Activated CD8-positive, alpha-beta memory T cell treated with anti-CD3 and anti-CD28 coated beads, Interleukin-2, amount 50 U/mL, for 4 hours (primary cell): Measurements from ENCODE around the gene TPSG1.
"Not testable (repeated sequence)": the region's sequence is repeated elsewhere in the genome, so short reads cannot be mapped to it uniquely, and the experiment has no call there.

Experiments
- DNase-seq: peaks from one replicate; pipeline ENCODE4 v3.0.0-alpha.2; 2020

Gene TPSG1

GRCh38 chr16:1256296-1256873, 31.3 kb upstream of the TPSG1 start:
- DNase-seq = not testable (repeated sequence)

DNA sequence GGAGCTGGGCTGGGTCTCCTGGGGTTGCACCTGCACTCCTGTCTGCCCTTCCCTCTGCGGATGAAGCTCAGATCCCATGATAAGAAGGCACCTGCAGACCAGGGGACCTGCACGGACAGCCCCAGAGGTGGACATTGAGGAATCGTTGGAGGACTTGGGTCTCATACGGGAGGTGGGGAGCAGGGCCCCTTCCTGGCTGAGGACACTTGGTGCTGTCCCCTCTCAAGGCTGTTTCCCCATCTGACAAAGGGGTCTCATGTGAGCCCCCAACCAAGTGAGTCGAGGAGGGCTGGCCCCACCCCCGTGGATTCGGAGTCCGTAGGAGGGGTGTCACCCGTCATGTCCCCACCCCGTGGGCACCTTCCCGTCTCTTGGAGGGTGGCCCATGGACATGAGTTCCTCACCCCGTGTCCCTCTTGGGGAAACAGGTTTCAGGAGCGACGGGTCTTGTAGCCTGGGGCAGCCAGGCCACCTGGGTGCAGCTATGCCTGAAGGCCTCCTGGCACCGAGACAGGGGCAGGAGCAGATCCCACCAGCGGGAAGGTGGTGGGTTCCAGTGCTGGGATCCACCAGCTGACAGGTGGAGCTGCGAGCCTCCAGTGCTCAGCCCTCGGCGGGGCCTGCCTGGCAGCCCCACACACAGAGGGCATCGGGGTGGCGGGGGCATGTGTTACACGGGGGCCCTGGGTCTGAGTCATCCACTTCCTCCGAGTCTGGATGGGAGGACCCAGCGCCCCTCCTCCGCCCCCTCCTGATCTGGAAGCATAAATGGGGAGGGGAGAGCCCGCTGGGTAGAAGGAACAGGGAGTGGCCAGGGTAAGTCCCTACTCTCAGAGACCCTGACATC, 30.4 kb upstream of the TPSG1 start, which contains the start of gene TPSD1:
TPSD1 (plus strand) TSS at position 794 of the 847 bp plus-strand sequence. CDS start 212 bp downstream, outside the sequence.
- not testable (repeated sequence) for DNase-seq

GRCh38 chr16:1254821-1255220, 29.8 kb upstream of the TPSG1 start:
- not testable (repeated sequence) for DNase-seq

GRCh38 chr16:1253701-1254364, 28.8 kb upstream of the TPSG1 start:
- DNase-seq = not testable (repeated sequence)

GRCh38 chr16:1249031-1249755, 24.1 kb upstream of the TPSG1 start:
- DNase-seq = not testable (repeated sequence)

DNA sequence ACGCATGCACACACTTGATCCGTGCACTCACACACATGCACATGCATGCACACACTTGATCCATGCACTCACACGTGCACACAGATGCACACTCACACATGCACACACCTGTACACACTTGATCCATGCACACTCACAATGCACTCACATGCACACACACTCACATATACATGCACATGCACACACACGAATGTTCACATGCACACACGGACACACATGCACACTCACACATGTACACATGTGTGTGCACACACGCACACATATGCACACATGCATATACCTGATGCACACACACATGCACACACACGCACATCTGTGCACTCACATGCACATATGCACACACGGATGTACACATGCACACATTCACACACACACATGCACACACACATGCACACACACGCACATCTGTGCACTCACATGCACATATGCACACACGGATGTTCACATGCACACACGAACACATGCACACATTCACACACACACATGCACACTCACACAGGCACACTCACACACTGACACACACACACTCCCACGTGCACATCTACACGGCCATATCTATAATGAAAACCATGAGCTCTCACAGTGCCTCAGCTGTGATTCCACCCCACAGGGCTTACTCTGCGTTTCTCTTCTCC, 23.0 kb upstream of the TPSG1 start:
- not testable (repeated sequence) for DNase-seq

DNA sequence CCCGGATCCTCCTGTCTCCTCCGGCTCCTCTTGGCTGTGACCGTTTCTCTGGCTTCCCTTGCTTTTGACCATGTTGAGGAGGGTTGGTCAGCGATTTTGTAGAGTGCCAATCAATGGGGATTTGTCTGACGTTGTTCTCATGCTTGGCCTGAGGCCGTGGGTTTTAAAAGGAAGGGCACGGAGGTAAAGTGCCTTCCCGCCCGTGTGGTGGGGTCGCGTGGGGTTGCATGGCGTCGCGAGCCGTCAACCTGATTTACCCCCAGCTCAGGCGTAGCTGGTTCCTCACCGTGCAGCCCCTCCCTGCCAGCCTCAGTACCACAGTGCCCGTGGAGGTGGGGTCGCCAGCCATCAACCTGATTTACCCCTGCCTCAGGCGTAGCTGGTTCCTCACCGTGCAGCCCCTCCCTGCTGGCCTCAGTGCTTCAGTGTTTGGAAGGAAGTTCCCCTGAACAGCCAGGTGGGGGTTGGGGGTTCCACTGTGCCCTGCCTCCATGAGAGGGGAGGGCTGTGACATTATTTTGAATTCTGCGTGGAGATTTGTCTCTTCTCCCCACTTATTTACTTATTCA, 20.5 kb upstream of the TPSG1 start:
- DNase-seq = no peak

- no peak for DNase-seq
These were observed 19.8 kb upstream of the TPSG1 start for GRCh38 chr16:1244881-1245280.

DNA sequence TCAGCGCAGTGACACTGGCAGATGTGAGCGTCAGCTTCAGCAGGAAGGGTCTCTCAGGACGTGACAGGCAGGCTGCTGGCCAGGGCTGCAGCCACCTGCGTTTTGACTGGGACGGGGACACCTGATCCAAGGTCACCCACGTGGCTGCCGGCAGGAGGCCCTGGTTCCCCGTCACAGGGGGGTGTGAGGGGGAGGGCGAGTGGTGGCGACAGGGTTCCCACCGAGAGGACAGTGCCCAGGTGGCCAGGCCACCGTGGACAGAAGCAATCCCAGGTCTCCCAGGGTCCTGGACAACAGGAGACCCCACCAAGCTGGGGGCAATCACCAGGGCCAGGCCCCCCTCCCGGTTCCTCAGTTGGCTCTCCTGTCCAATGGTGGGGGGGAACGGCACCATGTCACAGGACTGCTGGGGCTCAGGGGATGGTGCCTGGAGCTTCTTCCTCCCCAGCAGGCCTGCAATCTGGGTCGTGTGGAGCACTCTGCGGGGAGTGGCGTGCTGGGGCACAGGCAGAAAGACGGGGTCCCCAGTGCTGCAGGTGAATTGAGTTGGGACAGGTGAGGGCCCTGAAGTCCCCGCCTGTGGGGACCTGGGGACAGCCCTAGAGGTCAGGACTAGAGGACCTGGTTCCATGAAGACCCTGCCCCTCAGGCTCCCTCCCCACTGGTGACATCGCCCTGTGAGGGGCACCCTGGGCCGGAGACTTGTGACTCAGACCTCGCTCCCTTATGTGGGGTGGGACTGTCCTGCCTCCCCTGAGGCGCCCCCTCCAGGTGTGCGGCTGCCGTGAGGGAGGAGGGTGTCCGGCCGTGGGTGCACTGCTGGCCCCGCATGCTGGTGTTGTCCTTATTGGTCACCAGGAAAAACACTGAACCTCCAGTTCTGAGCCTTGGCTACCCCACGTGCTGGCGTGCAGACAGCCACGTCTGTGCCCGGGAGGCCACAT, 19.1 kb upstream of the TPSG1 start:
- DNase-seq = not testable (repeated sequence)

- DNase-seq = not testable (repeated sequence)
These were observed 18.3 kb upstream of the TPSG1 start for GRCh38 chr16:1243363-1243762.

GRCh38 chr16:1241081-1241480, 16.0 kb upstream of the TPSG1 start:
- not testable (repeated sequence) for DNase-seq

DNA sequence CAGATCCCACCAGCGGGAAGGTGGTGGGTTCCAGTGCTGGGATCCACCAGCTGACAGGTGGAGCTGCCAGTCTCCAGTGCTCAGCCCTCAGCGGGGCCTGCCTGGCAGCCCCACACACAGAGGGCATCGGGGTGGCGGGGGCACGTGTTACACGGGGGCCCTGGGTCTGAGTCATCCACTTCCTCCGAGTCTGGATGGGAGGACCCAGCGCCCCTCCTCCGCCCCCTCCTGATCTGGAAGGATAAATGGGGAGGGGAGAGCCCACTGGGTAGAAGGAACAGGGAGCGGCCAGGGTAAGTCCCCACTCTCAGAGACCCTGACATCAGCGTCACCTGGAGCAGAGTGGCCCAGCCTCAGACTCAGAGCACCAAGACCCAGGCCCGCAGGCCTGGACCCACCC, 15.4 kb upstream of the TPSG1 start, which contains the start of gene TPSAB1:
TPSAB1 (plus strand) TSS at position 270 of the 400 bp plus-strand sequence. CDS start 234 bp downstream, outside the sequence.
- DNase-seq = not testable (repeated sequence)

DNA sequence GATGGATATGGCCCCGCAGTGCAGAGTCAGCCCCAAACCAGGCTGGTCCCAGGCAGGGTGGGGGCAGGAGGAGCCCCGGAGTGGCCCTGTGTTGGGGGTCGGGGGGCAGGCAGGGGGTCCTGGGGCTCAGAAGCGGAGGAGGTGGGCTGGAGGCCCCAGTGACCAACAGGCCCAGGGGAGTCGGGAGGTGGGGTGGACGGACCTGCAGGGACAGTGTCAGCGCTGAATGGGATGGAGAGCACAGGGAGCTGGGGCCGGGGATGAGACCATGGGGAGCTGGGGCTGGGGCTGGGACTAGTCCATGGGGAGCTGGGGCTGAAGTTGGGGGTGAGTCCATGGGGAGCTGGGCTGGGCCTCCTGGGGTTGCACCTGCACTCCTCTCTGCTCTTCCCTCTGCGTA, 14.5 kb upstream of the TPSG1 start:
- not testable (repeated sequence) for DNase-seq

DNA sequence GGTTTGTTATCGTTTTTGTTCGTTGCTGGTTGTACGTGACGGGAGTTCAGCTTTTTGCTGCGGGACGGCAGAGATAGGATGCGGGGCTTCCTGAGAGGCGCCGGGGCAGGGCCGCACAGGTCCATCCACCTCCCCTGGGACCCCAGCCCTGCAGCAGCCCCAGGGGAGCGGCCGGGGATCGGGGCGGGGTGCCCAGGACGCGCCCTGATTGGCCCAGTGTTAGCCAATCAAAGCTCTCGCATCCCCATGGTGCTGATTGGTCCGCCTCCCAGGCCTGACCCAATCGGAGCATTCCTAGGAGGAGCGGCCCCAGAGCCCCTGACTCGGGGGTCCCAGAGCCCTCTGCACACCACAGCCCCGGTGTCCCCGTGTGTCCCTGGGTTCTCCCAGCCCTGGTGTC, 13.8 kb upstream of the TPSG1 start:
- not testable (repeated sequence) for DNase-seq

DNA sequence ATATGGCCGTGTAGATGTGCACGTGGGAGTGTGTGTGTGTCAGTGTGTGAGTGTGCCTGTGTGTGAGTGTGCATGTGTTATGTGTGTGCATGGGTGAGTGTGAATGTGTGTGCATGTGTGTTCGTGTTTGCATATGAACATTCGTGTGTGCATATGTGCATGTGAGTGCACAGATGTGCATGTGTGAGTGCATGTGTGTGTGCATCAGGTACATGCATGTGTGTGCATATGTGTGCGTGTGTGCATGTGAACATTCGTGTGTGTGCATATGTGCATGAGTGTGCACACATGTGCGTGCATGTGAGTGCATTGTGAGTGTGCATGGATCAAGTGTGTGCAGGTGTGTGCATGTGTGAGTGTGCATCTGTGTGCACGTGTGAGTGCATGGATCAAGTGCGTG, 12.9 kb upstream of the TPSG1 start:
- no peak for DNase-seq

DNA sequence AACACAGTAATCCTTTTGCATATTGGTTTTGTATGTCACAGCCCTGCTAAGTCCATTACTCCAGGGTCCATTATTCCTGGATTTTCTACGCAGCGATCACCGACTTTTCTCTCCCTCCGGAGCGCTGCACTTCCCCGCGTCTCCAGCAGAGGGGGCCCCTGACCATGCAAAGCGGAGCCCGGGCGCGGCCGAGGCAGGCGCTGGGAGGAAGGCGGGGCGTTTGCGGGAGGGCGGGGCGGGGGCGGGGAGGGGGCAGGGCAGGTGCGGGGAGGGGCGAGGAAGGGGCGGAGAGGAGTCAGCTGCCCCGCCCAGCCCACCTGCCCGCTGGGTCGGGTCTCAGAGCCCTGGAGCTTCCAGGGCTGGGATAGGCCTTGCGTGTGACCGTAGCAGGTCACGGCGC, 11.6 kb upstream of the TPSG1 start:
- not testable (repeated sequence) for DNase-seq

- not testable (repeated sequence) for DNase-seq
These were observed 7.1 kb upstream of the TPSG1 start for GRCh38 chr16:1232049-1232748.

GRCh38 chr16:1231301-1231700, 6.2 kb upstream of the TPSG1 start:
- DNase-seq = not testable (repeated sequence)

DNA sequence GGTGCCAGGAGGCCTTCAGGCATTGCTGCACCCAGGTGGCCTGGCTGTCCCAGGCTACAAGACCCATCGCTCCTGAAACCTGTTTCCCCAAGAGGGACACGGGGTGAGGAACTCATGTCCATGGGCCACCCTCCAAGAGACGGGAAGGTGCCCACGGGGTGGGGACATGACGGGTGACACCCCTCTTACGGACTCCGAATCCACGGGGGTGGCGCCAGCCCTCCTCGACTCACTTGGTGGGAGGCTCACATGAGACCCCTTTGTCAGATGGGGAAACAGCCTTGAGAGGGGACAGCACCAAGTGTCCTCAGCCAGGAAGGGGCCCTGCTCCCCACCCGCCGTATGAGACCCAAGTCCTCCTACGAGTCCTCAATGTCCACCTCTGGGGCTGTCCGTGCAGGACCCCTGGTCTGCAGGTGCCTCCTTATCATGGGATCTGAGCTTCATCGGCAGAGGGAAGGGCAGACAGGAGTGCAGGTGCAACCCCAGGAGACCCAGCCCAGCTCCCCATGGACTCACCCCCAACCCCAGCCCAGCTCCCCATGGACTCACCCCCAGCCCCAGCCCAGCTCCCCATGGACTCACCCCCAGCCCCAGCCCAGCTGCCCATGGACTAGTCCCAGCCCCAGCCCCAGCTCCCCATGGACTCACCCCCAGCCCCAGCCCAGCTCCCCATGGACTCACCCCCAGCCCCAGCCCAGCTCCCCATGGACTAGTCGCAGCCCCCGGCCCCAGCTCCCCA, 5.6 kb upstream of the TPSG1 start:
- not testable (repeated sequence) for DNase-seq
